ENCODE measurements around the gene TMEM253.
A peak's percentile ranks its signal among the peaks of the same experiment; 100 is the strongest.

Gene TMEM253

GRCh38 chr14:21090194-21090939, 10.5 kb upstream of the TMEM253 start:
- no peak for DNase-seq (ENCODE audit: low read depth, low spot score)

DNA sequence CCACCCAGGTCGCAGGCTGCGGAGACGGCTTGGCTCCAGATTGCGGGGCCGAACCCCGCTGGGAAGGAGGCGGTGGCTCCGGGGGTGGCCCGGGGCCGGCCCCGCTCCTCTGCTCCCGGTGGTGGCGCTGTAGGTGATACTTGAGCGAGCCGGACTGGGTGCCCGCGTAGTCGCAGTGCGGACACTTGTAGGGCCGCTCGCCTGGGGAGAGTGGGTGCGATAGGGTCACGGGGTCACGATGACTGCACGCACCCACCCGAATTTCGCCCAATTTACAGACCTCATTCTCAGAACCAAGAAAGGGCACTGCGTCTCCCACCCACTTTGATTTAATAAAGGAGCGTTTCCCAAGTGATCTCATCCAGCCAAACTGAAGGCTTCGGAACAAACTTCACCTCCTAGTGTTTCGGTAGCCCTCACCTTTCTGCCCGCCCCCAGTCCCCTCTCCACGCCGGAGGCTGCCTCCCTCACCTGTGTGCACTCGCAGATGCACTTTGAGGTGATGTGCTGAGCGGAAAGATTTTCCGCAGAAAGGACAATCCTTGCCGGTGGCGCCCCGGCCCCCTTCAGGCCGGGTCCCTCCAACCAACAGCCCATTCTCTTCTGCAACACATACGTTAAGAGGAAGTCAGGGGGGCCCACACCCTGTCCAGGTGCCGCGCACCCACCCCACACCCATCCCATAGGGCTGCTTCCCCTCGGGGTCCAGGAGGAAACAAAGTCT, 9.8 kb upstream of the TMEM253 start:
- DNase-seq (ENCODE audit: low read depth, low spot score) = no peak

DNA sequence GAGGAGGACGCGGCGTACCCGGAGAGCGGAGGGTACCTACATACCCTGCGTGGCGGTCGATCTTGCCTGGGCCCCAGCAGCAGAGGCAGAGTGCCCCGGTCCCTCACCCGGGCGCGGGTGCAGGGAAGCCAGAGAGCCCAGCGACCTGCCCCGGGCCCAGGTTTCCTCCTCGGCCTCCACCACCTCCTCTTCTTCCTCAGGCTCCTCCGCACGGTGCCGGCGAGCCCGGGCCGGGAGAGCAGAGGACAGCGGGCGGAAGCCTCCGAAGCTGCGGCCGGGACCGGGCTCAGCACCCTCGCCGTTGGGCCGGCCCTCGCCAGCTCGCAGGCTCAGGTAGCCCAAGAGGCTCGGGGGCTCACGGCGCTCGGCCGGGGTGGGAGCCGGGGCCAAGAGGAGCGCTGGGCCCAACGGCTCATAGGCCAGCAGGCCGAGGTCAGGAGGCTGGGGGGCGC, 9.0 kb upstream of the TMEM253 start:
- DNase-seq (ENCODE audit: low read depth, low spot score) = no peak

DNA sequence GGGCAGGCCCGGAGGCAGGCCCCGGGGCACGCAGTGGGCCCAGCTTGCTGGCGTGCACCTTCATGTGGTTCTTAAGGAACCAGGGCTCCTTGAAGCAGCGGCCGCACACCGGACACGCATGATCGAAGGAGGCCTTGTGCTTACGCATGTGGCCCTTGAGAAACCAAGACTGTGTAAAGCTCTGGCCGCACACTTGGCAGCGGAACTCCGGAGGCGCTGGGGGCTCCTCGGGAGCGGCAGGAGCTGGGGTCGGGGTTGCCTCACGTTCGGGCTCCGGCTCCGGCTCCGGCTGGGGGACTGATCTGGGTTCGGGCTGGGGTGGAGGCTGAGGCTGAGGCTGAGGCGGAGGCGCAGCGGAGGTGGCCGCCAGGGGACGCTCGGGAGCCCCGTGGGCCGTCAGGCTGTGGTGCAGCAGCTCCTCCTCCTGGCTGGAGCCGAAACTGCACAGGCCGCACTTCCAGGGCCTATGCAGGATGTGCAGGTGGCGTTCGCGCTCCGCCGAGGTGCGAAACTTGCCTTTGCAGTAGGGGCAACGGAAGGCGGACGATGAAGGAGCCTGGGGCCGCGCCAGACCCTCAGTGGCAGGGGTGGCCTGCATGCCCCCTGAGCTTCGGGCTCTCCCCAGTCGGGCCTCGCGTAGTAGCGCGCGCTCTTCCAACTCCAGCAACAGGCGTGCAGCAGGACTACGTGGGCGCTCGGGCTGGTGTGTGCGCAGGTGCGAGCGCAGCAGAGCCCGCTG, 8.4 kb upstream of the TMEM253 start:
- peak; percentile 78 for DNase-seq (ENCODE audit: low read depth, low spot score)

DNA sequence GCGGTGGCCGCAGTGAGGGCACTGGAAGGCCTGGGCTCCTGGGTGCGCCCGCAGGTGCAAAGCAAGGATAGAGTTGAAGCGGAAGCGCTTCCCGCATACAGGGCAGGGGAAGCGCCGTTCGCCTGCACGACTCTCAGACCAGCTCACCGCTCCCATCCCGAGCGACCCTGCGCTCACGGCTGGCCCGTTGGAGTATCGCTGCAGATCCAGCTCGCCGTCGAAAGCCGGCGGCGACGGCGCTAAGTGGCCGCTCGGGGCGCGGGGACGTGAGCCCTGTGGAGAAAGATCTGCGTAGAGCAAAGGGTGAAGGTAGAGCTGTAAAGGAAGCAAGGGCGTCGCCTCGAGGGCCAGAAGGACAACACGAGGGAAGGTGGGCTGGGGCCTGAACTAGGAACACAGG, 7.8 kb upstream of the TMEM253 start:
- DNase-seq (ENCODE audit: low read depth, low spot score) = no peak

DNA sequence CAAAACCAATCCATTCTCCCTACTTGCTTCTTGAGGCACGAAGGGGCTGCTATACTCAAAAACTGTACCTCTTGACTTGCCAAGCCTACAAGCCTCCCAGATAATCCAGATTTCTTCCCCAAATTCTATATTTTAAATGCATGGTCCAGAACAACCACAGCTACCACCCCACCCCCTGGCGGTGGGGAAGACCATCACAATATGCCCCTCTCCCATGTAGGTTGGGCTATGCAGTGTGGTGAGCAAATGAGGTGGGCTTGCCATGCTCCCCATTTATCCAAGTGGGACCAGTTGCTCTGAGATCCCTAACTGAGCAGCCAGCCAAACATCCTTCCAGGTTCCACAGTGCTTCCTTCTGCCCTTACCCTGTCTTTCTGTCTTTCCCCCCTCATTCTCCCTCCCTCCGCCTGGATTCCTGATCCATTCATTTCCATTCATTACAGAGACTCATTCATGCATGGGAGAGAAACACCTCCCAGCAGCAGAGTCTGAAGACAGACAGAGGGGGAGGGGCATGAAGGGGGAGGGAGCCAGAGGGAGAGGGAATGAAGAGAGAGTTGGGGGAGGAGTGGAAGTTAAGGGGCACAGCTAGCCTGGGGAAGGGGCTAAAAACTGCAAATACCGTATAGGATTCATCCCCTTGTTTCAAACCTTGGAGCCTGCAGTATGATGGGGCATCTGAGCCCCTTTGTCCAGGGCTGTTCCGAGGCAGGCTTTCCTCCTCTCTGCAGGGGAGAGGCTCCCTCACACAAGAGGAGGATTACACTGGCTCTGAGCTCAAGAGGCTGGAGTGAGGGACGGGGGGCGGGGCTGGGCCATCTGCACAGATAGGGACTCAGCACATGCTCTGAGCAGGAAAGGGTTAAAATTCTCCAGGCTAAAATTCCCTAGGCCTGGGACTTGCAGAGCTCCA, 6.8 kb upstream of the TMEM253 start:
- no peak for DNase-seq (ENCODE audit: low read depth, low spot score)

GRCh38 chr14:21095430-21096205, 5.2 kb upstream of the TMEM253 start:
- DNase-seq (ENCODE audit: low read depth, low spot score) = no peak

- no peak for DNase-seq (ENCODE audit: low read depth, low spot score)
Observed at GRCh38 chr14:21096438-21096837, 4.4 kb upstream of the TMEM253 start.

- no peak for DNase-seq (ENCODE audit: low read depth, low spot score)
Observed at GRCh38 chr14:21096978-21097635, 3.8 kb upstream of the TMEM253 start.

- no peak for DNase-seq (ENCODE audit: low read depth, low spot score)
Observed at GRCh38 chr14:21097636-21098075, 3.2 kb upstream of the TMEM253 start.

- DNase-seq (ENCODE audit: low read depth, low spot score) = no peak
Observed at GRCh38 chr14:21098076-21098891, 2.6 kb upstream of the TMEM253 start, which contains the start of gene ZNF219. TSS of gene ZNF219 (minus strand) at chr14:21098655. CDS start at chr14:21093591, 5,064 bp downstream.

GRCh38 chr14:21098892-21099595, 1.8 kb upstream of the TMEM253 start:
- no peak for DNase-seq (ENCODE audit: low read depth, low spot score)

DNA sequence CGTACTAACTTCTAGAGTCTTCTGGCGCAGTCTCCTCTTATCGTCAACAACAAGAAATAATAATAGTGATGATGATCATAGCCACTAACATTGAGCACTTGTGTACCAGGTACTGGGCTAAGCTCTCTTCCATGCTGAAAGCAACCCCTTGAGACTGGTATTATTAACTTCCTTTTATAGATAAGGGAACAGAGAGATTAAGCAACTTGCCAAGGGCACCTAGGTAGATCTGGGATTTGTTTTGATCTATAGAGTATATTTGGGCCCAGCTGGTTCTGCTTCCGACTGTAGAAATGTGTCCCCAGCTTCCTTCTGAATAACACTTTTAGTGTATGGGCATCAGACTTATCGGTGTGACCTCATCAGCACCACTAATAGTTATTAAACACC, 1.3 kb upstream of the TMEM253 start:
- DNase-seq (ENCODE audit: low read depth, low spot score) = no peak

DNA sequence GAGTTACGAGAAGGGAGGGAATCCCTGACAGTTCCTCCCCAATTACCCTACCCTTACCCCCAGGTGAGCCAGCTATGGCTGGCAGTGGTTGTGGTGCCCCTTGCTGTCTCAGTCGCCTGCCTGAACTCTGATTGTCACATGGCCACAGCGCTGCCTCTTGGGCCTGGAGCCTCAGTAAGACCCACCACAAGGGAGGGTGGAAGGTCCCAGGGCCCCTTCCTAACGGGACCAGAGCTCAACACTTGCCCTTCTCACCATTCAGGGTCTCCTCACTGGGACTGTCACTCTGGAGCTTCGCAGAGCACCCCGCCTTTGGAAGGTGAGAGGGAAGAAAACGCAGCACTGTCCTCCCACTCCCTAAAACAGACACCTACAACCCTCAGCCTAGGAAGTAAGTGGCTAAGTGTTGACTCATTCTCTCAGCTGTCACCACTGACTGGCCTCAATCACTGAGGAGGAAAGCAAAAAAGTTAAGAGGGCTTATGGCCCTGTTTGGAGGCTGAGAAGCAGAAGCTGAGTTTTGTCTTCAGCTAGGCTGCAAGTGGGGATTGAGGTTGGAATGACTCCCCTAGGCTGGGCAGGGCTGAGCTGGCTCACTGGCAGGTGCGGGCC, 1.0 kb downstream of the TMEM253 start:
- no peak for DNase-seq (ENCODE audit: low read depth, low spot score)

DNA sequence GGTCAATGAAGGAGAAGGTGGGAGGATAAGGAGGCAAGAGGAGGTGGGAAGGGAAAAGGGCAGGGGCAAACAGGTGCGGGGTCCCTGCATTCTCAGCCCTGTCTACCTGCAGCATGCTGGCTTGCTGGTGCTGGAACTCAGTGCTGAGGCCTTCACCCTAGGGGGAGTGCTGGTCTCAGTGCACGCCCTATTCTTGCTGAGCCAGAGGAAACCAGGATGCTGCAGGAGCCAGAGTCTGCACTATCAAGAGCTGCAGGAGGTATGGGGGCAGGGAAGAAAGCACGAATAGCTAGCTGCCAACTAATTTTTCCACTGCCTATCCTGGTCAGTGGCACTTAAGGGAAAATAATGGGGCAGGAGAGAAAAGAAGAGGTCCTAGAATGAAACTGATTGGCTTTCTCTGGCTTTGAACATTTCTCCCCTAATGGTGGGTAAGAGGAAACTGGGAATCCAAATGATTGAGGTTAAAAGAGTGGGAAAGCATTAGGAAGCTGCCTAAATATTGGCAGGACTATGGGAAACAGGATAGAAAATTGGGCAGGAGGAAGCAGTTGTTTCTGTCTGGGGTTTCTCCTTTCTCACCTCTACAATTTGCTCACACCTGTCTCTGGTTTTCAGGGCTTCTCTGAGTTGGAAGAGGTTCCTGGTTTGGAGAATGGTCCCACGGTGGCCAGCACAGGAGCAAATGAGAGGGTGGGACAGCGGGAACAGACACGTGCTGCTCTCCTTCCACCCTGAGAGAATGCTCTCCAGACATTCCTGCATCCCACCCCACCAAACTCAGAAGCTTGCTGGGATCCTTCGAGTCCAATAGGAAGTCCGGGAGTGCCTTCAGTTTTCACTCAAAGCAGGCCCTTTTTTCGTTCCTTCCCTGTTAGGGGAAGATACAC, 1.9 kb downstream of the TMEM253 start:
- no peak for DNase-seq (ENCODE audit: low read depth, low spot score)

GRCh38 chr14:21103411-21103709, 2.5 kb downstream of the TMEM253 start:
- DNase-seq (ENCODE audit: low read depth, low spot score) = no peak

Data from activated CD4-positive, CD25-positive, alpha-beta regulatory T cell treated with anti-CD3 and anti-CD28 coated beads, Interleukin-2, amount 50 U/mL, for 16 hours (primary cell).